Pulmonary artery endothelial cell (primary cell): ENCODE results near the gene LSR. TPM values are rescaled to one million over a fixed set of nuclear protein-coding genes. Genes with fewer than 3 reads are reported as not detected.
"Not testable (repeated sequence)": the region's sequence is repeated elsewhere in the genome, so short reads cannot be mapped to it uniquely, and the experiment has no call there.

Experiments used
- DNase-seq: peaks from one replicate; pipeline ENCODE4 v3.0.0-alpha.2; 2011; ENCODE audit warnings: low read depth, low spot score
- total RNA-seq: library from RNA; depleted of rRNA; stranded (reverse); fragments of >200 nt; gene quantifications from 2 replicates; pipeline ENCODE4 v1.2.3, GENCODE V29; 2014

Gene LSR
- total RNA-seq, 1 donor from 2014 or later, result 0.40 TPM

GRCh38 chr19:35219008-35219407 is 29.8 kb upstream of the LSR start:
- DNase-seq, result no peak

DNA sequence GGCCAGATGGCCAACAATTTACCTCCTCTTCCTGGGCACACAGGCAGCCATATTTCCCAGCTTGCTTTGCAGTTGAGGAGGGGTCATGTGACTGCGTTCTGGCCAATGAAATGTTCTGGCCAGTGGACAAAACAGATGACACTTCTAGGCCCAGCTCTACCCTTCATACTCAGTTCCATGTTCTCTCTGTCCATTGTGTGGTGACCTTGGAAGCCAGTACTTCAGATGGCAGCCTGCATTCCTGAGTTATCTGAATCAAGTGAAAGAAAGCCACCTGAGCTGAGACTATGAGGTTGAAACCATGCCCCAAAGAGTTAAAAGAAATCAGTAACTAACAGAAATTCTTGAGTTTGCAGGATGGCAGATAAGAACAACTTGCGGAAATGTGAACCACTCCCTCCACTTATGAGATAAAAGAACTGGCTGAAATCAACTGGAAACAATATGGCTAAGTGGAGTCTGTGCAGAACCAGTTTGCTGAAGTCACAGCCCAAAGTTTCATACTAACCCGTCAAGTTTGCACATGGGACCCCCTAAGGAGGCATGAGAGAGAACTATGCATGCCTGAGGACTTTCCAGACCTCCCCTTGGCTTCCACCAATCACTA is 28.4 kb upstream of the LSR start:
- no peak for DNase-seq

- DNase-seq, result not testable (repeated sequence)
These were observed 27.7 kb upstream of the LSR start for GRCh38 chr19:35220973-35221590.

DNA sequence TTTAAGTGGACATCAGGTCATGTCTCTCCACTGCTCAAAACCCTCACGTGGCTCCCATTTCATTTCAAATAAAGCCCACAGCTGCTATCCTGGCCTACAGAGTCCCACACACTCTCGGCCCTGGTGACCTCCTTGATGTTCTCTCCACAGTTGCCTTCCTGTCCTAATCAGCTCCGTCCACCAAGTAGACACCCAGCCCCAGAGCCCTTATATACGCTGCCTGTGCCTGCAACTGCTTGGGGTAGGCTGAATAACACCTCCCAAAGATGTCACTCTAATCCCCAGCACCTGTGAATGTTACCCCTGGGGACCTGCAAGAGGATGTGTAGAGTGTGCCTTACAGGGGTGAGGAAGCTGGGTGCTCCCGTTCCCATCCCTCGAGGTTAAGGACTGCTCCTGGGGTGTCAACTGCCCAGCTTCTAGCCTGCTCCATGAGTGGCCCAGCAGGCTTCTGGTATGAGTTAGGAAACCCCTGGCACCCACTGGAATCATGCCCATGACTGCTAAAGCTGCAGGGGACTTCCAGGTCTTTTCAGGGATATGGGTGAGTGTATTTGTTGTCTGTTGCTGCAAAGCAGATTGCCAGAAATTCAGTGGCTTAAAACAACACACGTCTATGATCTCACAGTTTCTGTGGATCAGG is 26.3 kb upstream of the LSR start:
- DNase-seq, result no peak

GRCh38 chr19:35223084-35223790 is 25.6 kb upstream of the LSR start:
- DNase-seq, result no peak

DNA sequence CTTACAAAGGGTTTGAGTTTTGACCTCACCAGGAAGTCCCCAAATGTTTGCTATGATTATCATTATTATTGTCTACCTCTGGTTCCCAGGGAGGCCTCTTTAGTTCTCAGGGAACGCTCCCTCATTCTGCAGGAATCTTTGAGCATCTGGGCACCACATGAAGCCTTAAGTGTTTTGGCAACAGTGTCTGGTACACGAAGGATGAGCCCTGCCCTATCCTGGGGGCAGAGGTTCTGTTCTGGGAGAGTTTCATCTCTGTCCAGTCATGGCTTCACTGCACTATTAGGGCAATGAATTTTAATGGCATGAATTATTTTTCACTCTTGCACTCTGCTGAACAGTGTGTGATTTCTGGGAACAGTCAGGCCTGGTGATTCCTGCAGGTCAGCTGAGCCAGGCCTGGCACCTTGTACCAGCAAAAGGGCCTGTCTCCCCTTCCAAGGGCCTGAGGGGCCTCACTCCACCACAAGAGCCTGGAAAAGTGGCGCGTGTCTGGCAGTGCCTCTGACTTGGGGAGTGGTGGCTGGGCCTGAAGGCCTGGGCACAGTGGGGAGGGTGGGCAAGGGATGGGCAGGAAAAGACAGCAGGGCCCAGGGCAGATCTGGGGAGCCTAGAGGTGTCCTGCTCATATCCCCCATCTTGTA is 24.8 kb upstream of the LSR start:
- no peak for DNase-seq

- no peak for DNase-seq
These were observed 23.9 kb upstream of the LSR start for GRCh38 chr19:35224681-35225571.

DNA sequence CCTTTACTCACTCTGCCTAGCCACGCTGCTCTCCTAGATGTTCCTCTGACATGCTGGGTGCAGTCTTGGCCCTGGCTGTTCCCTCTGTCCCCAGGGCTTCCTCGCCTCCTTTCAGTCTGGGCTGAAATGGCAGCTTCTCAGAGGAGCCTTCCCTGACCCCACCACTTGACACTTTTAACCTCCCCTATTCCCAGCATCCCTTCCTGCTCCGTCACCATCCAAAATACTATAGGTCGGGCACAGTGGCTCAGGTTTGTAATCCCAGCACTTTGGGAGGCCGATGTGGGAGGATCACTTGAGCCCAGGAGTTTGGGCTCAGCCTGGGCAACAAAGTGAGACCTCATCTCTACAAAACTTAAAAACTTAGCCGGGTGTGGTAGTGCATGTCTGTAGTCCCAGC is 22.9 kb upstream of the LSR start:
- DNase-seq, result no peak

GRCh38 chr19:35226748-35227147 is 22.1 kb upstream of the LSR start:
- no peak for DNase-seq

GRCh38 chr19:35228177-35228930 is 20.4 kb upstream of the LSR start, which contains the start of gene FAM187B:
FAM187B (minus strand) TSS chr19:35228739; CDS start chr19:35228680, 59 bp downstream.
- no peak for DNase-seq

DNA sequence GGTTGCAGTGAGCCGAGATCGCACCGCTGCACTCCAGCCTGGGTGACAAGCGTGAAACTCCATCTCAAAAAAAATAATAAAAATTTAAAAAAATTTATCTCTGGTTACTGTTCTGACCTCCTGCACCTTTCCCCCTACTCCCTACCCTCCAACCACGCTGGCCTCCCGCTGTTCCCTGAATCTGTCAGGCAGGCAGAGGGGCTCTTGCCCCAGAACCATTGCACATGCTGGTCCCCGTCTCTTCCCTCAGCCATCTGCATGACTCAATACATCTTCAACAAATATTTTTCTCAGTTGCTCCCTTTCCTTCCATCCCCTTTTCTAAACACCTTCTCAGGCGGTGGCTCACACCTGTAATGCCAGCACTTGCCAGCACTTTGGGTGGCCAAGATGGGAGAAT is 19.2 kb upstream of the LSR start:
- no peak for DNase-seq

DNA sequence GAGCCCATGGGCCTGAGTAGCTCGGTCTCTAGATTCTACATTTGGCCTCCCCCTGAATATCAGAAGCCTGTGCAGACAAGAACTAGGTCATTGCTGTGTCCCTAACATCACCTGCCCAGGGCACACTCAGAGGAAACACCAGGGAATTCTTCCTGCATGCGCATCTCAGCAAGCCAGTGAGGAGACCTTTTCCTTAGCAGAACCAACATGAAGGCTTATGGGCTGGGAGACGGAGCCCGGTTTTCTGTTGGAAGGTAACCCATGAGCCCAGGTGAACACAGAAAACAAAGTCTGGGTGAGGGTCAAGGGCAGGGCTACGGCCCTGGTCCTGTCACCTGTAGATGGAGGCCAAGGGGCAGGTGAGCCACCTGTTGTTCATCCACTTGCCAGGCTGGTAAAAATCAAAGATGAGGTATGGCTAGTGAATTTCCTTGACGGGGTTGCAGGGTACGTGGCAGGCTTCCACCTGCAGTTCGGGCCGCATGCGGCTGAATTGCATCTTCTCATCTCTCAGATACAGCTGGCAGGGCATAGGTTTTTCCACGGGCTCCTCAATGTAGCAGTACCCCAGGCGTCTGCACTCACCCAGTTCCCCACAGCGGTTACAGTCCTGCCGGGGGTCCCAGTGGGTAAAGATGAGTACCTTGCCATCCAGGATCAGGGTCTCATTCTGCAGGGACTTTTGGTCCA is 16.7 kb upstream of the LSR start:
- no peak for DNase-seq

DNA sequence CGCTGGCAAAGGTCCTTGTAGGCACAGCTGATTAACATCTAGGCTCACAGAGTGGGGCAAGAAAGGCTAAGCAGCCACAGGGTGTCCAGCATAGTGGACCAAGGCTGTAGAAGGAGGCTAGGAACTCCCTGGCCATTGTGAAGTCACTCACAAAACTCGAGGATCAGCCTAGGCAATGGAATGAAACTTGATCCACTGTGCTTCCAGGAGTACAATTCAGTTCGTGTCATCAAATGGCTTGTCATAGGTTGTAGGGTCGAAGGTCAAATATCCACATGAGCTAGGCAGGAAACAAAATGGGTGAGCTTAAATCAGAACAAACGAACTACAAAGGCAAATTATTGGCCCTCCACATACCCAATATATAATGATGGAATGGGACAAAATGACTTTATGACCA is 15.9 kb upstream of the LSR start:
- DNase-seq, result no peak

DNA sequence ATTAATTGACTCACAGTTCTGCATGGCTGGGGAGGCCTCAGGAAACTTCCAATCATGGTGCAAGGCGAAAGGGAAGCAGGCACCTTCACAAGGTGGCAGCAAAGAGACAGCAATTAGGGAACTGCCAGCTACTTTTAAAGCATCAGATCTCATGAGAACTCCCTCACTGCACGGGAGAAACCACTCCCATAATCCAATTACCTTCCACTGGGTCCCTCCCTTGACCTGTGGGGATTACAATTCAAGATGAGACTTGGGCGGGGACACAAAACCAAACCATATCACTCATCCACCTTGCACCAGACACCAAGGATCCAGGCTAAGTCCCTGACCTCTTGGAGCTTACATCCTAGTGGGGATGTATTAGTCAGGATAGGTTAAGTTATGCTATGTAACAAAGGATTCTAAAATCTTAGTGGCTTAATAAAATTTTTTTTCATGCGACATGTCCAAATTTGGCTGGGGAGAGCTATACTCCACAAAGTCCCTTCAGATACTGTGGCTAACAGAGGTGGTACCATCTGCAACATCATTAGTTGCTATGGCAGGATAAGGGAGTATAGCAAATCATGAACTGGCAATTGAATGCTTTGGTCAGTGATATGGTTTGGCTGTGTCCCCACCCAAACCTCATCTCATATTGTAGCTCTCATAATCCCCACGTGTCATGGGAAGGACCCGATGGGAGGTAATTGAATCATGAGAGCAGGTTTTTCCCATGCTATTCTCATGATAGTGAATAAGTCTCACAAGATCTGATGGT is 12.0 kb upstream of the LSR start:
- no peak for DNase-seq

DNA sequence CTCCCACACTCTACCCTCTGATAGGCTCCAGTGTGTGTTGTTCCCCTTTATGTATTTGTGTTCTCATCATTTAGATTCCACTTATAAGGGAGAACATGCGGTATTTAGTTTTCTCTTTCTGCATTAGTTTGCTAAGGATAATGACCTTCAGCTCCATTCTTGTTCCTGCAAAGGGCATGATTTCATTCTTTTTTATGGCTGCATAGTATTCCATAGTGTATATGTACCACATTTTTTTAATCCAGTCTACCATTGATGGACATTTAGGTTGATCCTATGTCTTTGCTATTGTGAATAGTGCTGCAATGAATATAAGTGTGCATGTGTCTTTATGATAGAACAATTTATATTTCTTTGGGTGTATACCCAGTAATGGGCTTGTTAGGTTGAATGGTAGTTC is 9.2 kb upstream of the LSR start:
- DNase-seq, result not testable (repeated sequence)

GRCh38 chr19:35240327-35240726 is 8.5 kb upstream of the LSR start:
- DNase-seq, result no peak

DNA sequence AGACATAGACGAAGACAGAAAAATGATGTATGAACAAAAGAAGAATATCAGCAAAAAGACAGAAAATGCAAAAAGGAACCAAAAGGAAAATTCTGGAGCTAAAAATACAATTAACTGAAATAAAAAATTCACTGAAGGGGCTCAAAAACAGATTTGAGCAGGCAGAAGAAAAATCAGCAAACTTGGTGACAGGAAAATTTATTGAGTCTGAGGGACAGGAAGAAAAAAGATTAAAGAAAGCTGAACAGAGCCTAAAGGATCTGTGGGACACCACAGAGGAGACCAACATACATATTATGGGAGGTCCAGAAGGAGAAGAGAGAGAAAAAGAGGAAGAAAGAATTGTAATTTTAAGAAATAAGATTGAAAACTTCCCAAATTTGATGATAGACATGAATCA is 7.4 kb upstream of the LSR start:
- DNase-seq, result no peak

GRCh38 chr19:35246466-35247092 is 2.2 kb upstream of the LSR start:
- DNase-seq, result no peak
